ENCODE data around the gene ANKRD16. TPM values are rescaled to one million over a fixed set of nuclear protein-coding genes. Genes with fewer than 3 reads are reported as not detected.
A peak's percentile ranks its signal among the peaks of the same experiment; 100 is the strongest.

Gene ANKRD16
- total and polyA plus RNA-seq, 2 of the 13 experiments (the other 11 are each of a cell fraction or from before 2014, with no cell fraction given) = 8.0 to 11.4 TPM

GRCh38 chr10:5889624-5890451 is at the start of gene ANKRD16, which contains the start of gene FBH1 (continued):
- TF ChIP-seq ZNF691 (CRISPR knock-in tag; IDR thresholded peaks at IDR 0.05; ENCODE audit: borderline replicate concordance, low read depth) = peak; percentile 77; the same call in 1 of the 2 replicates
- TF ChIP-seq MED8 (CRISPR knock-in tag; IDR thresholded peaks at IDR 0.05; ENCODE audit: insufficient replicate concordance) = no peak
- TF ChIP-seq ZBTB38 (CRISPR knock-in tag; IDR thresholded peaks at IDR 0.05) = peak; percentile 74
- TF ChIP-seq ZBTB10 (CRISPR knock-in tag; IDR thresholded peaks at IDR 0.05; ENCODE audit: borderline replicate concordance) = 0 out of 2 replicates have a peak, but pooled peaks have one; percentile 53
- no peak for TF ChIP-seq POLR2AphosphoS2 (IDR thresholded peaks at IDR 0.05; ENCODE audit: low read depth, low read length)
- TF ChIP-seq ZNF143 (CRISPR knock-in tag; IDR thresholded peaks at IDR 0.05) = peak; percentile 87
- 0 out of 2 replicates have a peak, but pooled peaks have one; percentile 31 for TF ChIP-seq GMEB2 (CRISPR knock-in tag; IDR thresholded peaks at IDR 0.05; ENCODE audit: low read depth)
- TF ChIP-seq SP4 (CRISPR knock-in tag; IDR thresholded peaks at IDR 0.05) = peak; percentile 100
- no peak for TF ChIP-seq HMG20B (CRISPR knock-in tag; conservative IDR thresholded peaks at IDR 0.05)
- peak; percentile 69; the same call in 1 of the 2 replicates for TF ChIP-seq ZSCAN25 (CRISPR knock-in tag; IDR thresholded peaks at IDR 0.05)
- TF ChIP-seq POLR2A (IDR thresholded peaks at IDR 0.05; ENCODE audit: insufficient read depth in 1 of 2, low read depth in 2 of 2, low read length in 2 of 2) = peak; percentile 90 to 97
- 0 out of 2 replicates have a peak, but pooled peaks have one; percentile 24 for TF ChIP-seq ZNF431 (CRISPR knock-in tag; IDR thresholded peaks at IDR 0.05; ENCODE audit: borderline replicate concordance, low read depth)
- TF ChIP-seq MEIS2 (CRISPR knock-in tag; IDR thresholded peaks at IDR 0.05) = peak; percentile 15; the same call in 1 of the 2 replicates
- TF ChIP-seq ZNF609 (CRISPR knock-in tag; IDR thresholded peaks at IDR 0.05; ENCODE audit: borderline replicate concordance) = peak; percentile 15; the same call in 1 of the 2 replicates
- peak; percentile 71 for TF ChIP-seq UBTF (CRISPR knock-in tag; IDR thresholded peaks at IDR 0.05)
